Measurements from ENCODE around the gene FGF2.
"Not testable (repeated sequence)": the region's sequence is repeated elsewhere in the genome, so short reads cannot be mapped to it uniquely, and the experiment has no call there.

FGF2 gene

GRCh38 chr4:122826553-122827257 lies at the start of gene FGF2:
Gene FGF2, plus strand, starts transcription at chr4:122826831. Its CDS starts 344 bp downstream, at chr4:122827175.
- no peak for DNase-seq (ENCODE audit: low read depth)

DNA sequence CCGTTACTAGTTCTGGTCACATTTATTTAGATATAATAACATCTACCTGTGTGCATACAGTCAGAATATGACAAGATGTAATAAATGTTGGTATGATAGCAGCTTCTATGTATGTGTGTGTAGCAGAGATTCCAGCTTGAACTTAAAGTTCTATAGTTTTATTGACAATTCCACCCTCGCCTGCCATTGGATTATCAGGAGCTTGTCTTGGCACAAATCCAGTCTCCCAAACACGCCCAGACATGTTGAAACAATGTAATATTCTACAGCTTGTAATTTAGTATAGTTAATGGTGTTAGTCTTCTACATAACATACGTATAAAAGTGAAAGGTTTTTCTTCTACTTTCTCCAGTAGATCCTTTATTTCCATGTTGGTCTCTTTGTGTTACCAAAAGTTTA lies 49.7 kb upstream of the FGF2 start:
- no peak for DNase-seq (ENCODE audit: low read depth)

- DNase-seq (ENCODE audit: low read depth), result no peak
Observed at GRCh38 chr4:122777846-122778673, 48.6 kb upstream of the FGF2 start.

DNA sequence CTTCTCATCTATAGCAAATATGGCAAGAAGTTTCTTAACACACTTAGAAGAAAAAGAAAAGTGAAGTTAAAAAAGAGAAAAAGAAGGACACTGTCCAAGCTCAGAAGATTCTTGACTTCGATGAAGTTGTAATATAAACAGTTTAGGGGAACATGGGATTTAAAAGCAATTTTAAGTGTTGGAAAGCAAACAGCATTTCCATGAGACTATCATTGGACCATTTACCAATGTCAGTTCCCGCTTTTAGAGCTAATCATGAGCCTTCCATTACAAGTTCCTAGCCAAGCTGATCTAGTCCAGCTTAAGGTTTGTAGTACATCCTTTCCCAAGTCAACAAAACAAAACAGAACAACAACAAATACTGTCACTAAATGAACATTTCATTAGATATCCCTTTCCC lies 45.1 kb upstream of the FGF2 start:
- no peak for DNase-seq (ENCODE audit: low read depth)

- DNase-seq (ENCODE audit: low read depth), result no peak
Observed at GRCh38 chr4:122783301-122784215, 43.1 kb upstream of the FGF2 start.

GRCh38 chr4:122784261-122784660 lies 42.4 kb upstream of the FGF2 start:
- DNase-seq (ENCODE audit: low read depth), result no peak

DNA sequence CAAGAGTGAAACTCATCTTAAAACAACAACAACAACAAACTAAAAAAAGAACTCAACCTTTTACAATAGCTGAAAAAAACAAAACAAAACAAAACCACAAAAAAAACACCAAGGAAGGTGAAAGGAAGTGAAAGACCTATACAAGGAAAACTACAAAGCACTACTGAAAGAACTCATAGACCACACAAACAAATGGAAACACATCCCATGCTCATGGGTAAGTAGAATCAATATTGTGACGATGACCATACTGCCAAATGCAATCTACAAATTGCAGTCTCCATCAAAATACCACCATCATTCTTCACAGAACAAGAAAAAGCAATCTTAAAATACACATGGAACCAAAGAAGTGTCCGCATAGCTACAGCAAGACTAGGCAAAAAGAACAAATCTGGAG lies 41.5 kb upstream of the FGF2 start:
- DNase-seq (ENCODE audit: low read depth), result no peak

DNA sequence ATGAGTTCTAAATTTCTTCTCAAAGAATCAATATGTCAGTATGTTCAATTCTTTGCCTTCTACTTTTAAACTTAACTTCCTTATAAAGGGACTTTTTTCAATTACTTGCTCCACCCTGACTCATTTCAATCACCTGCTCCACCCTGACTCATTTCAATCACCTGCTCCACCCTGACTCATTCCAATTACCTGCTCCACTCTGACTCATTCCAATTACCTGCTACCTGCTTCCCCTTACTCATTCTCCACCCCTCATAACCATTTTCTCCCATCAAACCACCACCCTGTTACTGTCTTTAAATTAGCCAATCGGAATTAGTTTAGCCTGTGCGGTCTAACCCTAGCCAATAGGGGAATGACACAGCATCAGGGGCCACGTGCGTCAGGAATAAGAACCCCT lies 40.3 kb upstream of the FGF2 start:
- DNase-seq (ENCODE audit: low read depth), result not testable (repeated sequence)

DNA sequence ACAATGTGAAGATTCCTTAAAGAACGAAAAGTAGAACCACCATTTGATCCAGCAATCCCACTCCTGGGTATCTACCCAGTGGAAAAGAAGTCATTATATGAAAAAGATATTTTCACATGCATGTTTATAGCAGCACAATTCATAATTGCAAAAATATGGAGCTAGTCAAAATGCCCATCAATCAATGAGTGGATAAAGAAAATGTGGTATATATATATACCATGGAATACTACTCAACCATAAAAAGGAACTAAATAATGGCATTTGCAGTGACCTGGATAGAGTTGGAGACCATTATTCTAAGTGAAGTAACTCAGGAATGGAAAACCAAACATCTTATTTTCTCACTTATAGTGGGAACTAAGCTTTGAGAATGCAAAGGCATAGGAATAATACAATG lies 39.7 kb upstream of the FGF2 start:
- DNase-seq (ENCODE audit: low read depth), result not testable (repeated sequence)

GRCh38 chr4:122787940-122788339 lies 38.7 kb upstream of the FGF2 start:
- no peak for DNase-seq (ENCODE audit: low read depth)

GRCh38 chr4:122788935-122789334 lies 37.7 kb upstream of the FGF2 start:
- no peak for DNase-seq (ENCODE audit: low read depth)

DNA sequence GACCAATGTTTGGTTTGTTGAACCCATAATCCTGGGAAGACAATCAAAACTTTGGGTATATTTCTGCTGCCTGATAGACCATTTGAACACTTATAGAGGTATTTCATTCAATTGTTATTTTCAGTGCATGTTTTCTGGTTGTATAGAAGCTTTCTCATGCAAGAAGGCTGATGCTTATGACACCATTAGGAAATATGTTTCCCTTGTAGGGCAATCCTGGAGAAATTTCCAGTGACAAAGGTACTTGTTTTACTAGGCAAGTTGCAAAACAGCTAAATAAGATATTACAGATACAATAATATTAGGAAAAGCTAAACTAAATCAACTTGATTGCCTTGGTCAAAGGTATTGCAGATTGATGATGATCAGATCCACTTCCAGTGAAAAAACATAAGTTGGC lies 32.8 kb upstream of the FGF2 start:
- no peak for DNase-seq (ENCODE audit: low read depth)

DNA sequence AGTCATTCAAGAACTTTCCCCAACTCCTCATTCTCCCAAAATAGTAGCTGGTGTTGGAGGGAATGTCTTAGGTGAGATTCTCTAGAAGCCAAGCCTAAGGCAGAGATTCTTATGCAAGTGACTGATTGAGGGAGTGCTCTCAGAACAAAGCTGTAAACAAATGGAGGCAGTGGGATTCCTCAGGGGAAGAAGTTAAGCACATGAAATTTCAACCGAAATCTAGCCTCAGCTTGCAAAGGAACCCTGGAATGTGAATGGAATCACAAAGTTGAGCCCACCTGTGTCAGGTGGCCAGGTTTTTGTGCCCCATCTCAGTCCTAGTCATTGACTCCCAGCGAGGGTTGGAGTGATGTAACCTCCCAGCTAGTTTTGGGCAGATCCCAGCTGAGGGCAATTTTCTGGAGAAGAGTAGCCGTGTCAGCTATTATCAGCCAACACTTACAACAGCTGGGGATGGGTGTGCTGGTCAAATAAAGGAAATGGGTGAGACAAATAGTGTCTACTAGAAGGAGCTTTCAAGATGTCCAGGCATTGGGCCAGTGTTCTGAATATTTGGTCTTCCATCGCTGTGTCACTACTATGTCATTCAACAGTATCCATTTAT lies 29.7 kb upstream of the FGF2 start:
- DNase-seq (ENCODE audit: low read depth), result no peak

DNA sequence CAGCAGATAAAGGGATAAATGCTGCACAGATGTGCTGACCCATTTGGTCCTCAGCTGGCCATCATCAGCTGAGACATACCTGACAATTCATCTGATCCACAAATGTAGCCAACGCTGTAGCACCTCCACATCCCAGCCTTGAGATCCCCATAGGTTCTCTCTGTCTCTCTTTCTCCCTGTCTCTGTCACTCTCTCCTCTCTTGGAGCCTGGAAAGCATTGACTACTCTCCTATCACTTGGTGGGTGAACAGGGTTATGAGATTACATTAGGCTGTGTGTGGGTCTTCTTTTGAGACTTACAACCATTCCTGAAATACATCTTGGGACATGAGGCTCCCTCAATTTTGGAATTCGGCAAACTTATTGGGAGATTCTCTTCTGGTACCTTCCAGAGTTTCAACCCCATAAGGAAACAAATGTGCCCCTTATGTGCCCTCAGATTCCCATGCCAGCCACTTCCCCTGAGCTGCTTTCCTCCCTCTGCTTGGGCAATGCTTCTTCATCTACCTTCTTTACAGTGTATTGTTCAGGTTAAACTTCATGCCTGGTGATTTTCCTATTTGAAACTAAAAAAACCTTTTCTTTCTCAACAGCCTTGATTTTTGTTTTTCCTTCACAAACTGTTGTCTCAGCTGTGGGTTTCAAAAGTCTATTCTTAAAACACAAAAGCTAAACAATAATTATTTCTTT lies 29.1 kb upstream of the FGF2 start:
- no peak for DNase-seq (ENCODE audit: low read depth)

GRCh38 chr4:122798101-122798500 lies 28.5 kb upstream of the FGF2 start:
- no peak for DNase-seq (ENCODE audit: low read depth)

DNA sequence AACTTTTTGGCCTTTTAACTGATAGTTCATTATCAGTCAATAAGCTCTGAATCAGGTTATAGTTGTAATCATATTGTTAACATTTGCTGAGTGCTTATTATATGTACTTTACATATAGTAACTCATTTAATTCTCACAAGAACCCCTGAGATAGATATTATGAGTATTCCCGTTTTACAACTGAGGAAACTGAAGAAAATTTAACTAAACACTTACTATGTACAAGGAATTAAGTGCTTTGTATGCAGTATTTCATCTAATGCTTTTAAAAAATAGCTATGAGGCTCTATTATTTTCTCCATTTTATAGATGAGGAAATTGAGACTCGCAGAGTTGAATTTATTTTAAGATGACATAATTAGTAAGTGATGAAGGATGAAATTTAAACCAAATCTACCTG lies 27.7 kb upstream of the FGF2 start:
- no peak for DNase-seq (ENCODE audit: low read depth)

DNA sequence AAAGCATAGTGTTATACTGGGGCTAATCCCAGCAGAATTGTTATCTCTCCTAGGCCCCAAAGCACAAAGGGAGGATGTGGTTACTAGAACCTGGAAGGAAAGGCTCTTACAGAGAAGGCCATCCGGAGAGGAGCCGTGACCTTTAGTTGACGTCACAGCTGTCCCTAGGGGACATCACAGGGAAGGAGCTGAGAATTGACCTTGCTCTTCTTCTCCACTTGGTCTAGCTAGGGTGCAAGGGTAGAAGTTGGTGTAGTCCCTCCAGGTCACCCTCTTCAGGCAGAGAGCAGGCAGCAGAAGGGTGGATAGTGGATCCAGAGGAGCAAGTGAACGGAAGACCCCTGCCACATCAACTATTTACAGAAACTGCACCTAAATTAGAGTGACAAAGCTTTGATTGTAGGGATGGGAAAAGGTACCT lies 22.8 kb upstream of the FGF2 start:
- DNase-seq (ENCODE audit: low read depth), result no peak

- DNase-seq (ENCODE audit: low read depth), result no peak
Observed at GRCh38 chr4:122806981-122807679, 19.5 kb upstream of the FGF2 start.

GRCh38 chr4:122810669-122811068 lies 16.0 kb upstream of the FGF2 start:
- no peak for DNase-seq (ENCODE audit: low read depth)

- not testable (repeated sequence) for DNase-seq (ENCODE audit: low read depth)
Observed at GRCh38 chr4:122811781-122812180, 14.8 kb upstream of the FGF2 start.

DNA sequence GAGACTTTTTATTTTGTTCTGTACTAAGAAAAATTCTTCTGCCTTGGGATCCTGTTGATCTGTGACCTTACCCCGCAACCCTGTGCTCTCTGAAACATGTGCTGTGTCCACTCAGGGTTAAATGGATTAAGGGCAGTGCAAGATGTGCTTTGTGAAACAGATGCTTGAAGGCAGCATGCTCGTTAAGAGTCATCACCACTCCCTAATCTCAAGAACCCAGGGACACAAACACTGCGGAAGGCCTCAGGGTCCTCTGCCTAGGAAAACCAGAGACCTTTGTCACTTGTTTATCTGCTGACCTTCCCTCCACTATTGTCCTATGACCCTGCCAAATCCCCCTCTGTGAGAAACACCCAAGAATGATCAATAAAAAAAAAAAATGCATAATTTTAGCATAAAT lies 13.8 kb upstream of the FGF2 start:
- DNase-seq (ENCODE audit: low read depth), result not testable (repeated sequence)
